Spleen (tissue), 11 donors: Measurements from ENCODE around the gene EZH1. TPM values are rescaled to one million over a fixed set of nuclear protein-coding genes. Genes with fewer than 3 reads are reported as not detected.

Experiments used
- DNase-seq: peaks from one replicate; pipeline ENCODE4 v3.0.0-alpha.2; 2020
- H3K27ac ChIP-seq, 8 donors: fragments of 200-600 bp; sonication (generic) in 7 of 8; 1 replicate in 4 of 8; 2 replicates in 4 of 8; pipeline versions ENCODE4 v1.5.0 to v1.8.0; 2016 to 2021; ENCODE audit warnings: inconsistent platforms in 4 of 8, mild to moderate bottlenecking in 4 of 8, moderate library complexity in 1 of 8
- H3K27me3 ChIP-seq, 7 donors: fragments of 200-600 bp; sonication (generic) in 6 of 7; replicated peaks in 1 of 7; 1 replicate in 4 of 7; 2 replicates in 3 of 7; pipeline versions ENCODE4 v1.5.0 to v1.8.0; 2016 to 2021; ENCODE audit warnings: inconsistent platforms in 3 of 7, mild to moderate bottlenecking in 1 of 7
- H3K36me3 ChIP-seq, 6 donors: fragments of 200-600 bp; sonication (generic) in 5 of 6; 1 replicate in 4 of 6; 2 replicates in 2 of 6; pipeline versions ENCODE4 v1.5.0 to v1.8.0; 2016 to 2021; ENCODE audit warnings: inconsistent platforms in 2 of 6
- H3K4me1 ChIP-seq, 6 donors: fragments of 200-600 bp; sonication (generic) in 5 of 6; 1 replicate in 3 of 6; 2 replicates in 3 of 6; pipeline versions ENCODE4 v1.5.0 to v1.8.0; 2016 to 2021; ENCODE audit warnings: inconsistent platforms in 3 of 6
- H3K4me3 ChIP-seq, 8 donors: fragments of 200-600 bp; sonication (generic) in 7 of 8; 1 replicate in 4 of 8; 2 replicates in 4 of 8; pipeline versions ENCODE4 v1.5.0 to v1.8.0; 2016 to 2021; ENCODE audit warnings: inconsistent platforms in 4 of 8, mild to moderate bottlenecking in 4 of 8, moderate library complexity in 2 of 8
- H3K9me3 ChIP-seq, 8 donors: fragments of 200-600 bp; sonication (generic) in 7 of 8; 1 replicate in 4 of 8; 2 replicates in 4 of 8; pipeline versions ENCODE4 v1.5.0 to v1.8.0; 2016 to 2021; ENCODE audit warnings: inconsistent platforms in 4 of 8
- CTCF ChIP-seq, 11 experiments: fragments of 200-600 bp in 7 of 11; fragments of 450-650 bp in 4 of 11; sonication (generic) in 4 of 11; IDR thresholded peaks in 8 of 11; conservative IDR thresholded peaks in 3 of 11; 1 replicate in 7 of 11; 2 replicates in 4 of 11; pipeline versions ENCODE4 v1.4.0 to v1.8.0; 2016 to 2021; ENCODE audit warnings: antibody characterized with exemption in 11 of 11, inconsistent platforms in 4 of 11, mild to moderate bottlenecking in 1 of 11
- POLR2A ChIP-seq, 3 donors: fragments of 450-650 bp; IDR thresholded peaks; one replicate each; pipeline ENCODE4 v1.5.1; 2017; ENCODE audit warnings: antibody characterized with exemption in 3 of 3, mild to moderate bottlenecking in 1 of 3
- POLR2AphosphoS5 ChIP-seq, 3 donors: sonication (generic); formaldehyde crosslinking; IDR thresholded peaks; one replicate each; pipeline ENCODE4 v1.5.1; 2017; ENCODE audit warnings: antibody characterized with exemption in 3 of 3
- WGBS, 5 donors: extraction: QIAGEN DNeasy Blood & Tissue Kit in 3 of 5; methylation state at CpG; one replicate each; pipeline versions ENCODE4 v1.1.5 to v1.1.7; 2013 to 2018; 5-methylcytosine and 5-hydroxymethylcytosine counted together
- intact Hi-C: fragments of 100-400 bp; cut with DNase I; formaldehyde crosslinking; loops from one replicate; pipeline ENCODE4 v1.15.0; 2023; ENCODE audit warnings: low total_unique reads
- polyA plus RNA-seq, 3 donors: library from polyadenylated mRNA; stranded (reverse); fragments of 200-250 nt; gene quantifications; one replicate each; pipeline ENCODE4 v1.2.1, GENCODE V29; 2013
- total RNA-seq, 7 donors: library from RNA; depleted of rRNA in 3 of 7; stranded (reverse); fragments of >200 nt in 3 of 7; fragmentation: NEBNext Ultra II Directional in 4 of 7; extraction: Animal tissue kit (Norgen Biotek cat#: 25700) in 4 of 7; gene quantifications; one replicate each; pipeline versions ENCODE4 v1.1.0 to v1.2.1, GENCODE V29; 2016 to 2021
- donor health status: healthy with polysubstance abuse.
- donor health status: DM: no; HTN: no; CAD: no; lungs with moderate emphysema.
- donor health status: DM: no; HTN: no; CAD: no.
- donor health status: Bipolar disorder and iron deficiency.
- donor health status: healthy.
- donor health status: DM: no; HTN: no; CAD: no.
- donor health status: DM: yes; HTN: yes; CAD: no.

Gene EZH1
- total and polyA plus RNA-seq, 10 donors, result 24.1 to 104 (median 68.0) TPM

GRCh38 chr17:42681976-42682721, 62.7 kb downstream of the EZH1 start, which contains the start of gene CNTNAP1:
Gene CNTNAP1, plus strand, starts transcription at chr17:42682531. Its CDS starts 299 bp downstream, at chr17:42682830.
- peaks cover 0 to 12% (median 0%) of the 10 kb centered on the region in 6 donors for H3K36me3 ChIP-seq
- H3K27ac ChIP-seq, result peak within 1 kb of the TSS in 7 of 8 donors; percentile 46 to 75 (median 69)
- H3K4me1 ChIP-seq, result peaks cover 42 to 71% (median 67%) of the 10 kb centered on the region in 6 donors
- no peak for DNase-seq
- TF ChIP-seq POLR2A (IDR thresholded peaks at IDR 0.05) (no peak), POLR2AphosphoS5 (IDR thresholded peaks at IDR 0.05) (peak in 1 of 3 donors; percentile 57)
- 6 to 11% (median 7%) methylated on average over 21 to 22 of the region's 22 CpGs for WGBS, 5 donors
- intact Hi-C loops, result no loop called here
- H3K4me3 ChIP-seq, result peak within 1 kb of the TSS; percentile 21 to 68 (median 35)
- H3K9me3 ChIP-seq, result no peaks in the 10 kb centered on the region
- H3K27me3 ChIP-seq, result peaks cover 0 to 61% (median 6%) of the 10 kb centered on the region in 7 donors

GRCh38 chr17:42680331-42680808, 64.5 kb downstream of the EZH1 start:
- TF ChIP-seq POLR2AphosphoS5 (IDR thresholded peaks at IDR 0.05) (no peak), POLR2A (IDR thresholded peaks at IDR 0.05) (no peak), CTCF (IDR thresholded peaks at IDR 0.05 in 8 of 11, conservative IDR thresholded peaks at IDR 0.05 in 3 of 11) (no peak)
- Histone ChIP-seq H3K36me3 (peaks cover 0 to 5% (median 0%) of the 10 kb centered on the region in 6 donors), H3K9me3 (no peaks in the 10 kb centered on the region), H3K4me1 (peaks cover 52 to 88% (median 83%) of the 10 kb centered on the region in 6 donors), H3K4me3 (peak overlapping the region in 7 of 8 donors; percentile 38 to 90 (median 79)), H3K27me3 (peaks cover 0 to 70% (median 20%) of the 10 kb centered on the region in 7 donors), H3K27ac (peak overlapping the region; percentile 58 to 96 (median 94))
- WGBS, 5 donors, result 56 to 79% (median 69%) methylated on average over 14 to 20 of the region's 20 CpGs
- intact Hi-C loops, result no loop called here
- no peak for DNase-seq

- DNase-seq, result peak; percentile 96
- intact Hi-C loops, result loop anchor here (5.0 kb wide), 1 partner anchor 72 kb away; the partner anchor contains the start of genes RETREG3 and TUBG1
- Histone ChIP-seq H3K9me3 (no peaks in the 10 kb centered on the region), H3K27me3 (peaks cover 0 to 71% (median 26%) of the 10 kb centered on the region in 7 donors), H3K27ac (peak overlapping the region; percentile 58 to 96 (median 94)), H3K36me3 (no peaks in the 10 kb centered on the region), H3K4me3 (peak overlapping the region; percentile 3 to 90 (median 76)), H3K4me1 (peaks cover 57 to 95% (median 89%) of the 10 kb centered on the region in 6 donors)
- TF ChIP-seq POLR2A (IDR thresholded peaks at IDR 0.05) (peak in 1 of 3 donors; percentile 3), CTCF (IDR thresholded peaks at IDR 0.05 in 8 of 11, conservative IDR thresholded peaks at IDR 0.05 in 3 of 11) (peak; percentile 84 to 99 (median 94)), POLR2AphosphoS5 (IDR thresholded peaks at IDR 0.05) (peak; percentile 67 to 86 (median 84))
- WGBS, 5 donors, result 2 to 11% (median 4%) methylated on average over 32 to 78 of the region's 78 CpGs
These were observed 65.1 kb downstream of the EZH1 start for GRCh38 chr17:42679492-42680330.

GRCh38 chr17:42678951-42679491, 65.8 kb downstream of the EZH1 start:
- TF ChIP-seq POLR2A (IDR thresholded peaks at IDR 0.05), result no peak
- no peak for TF ChIP-seq CTCF (IDR thresholded peaks at IDR 0.05 in 8 of 11, conservative IDR thresholded peaks at IDR 0.05 in 3 of 11)
- no peak for TF ChIP-seq POLR2AphosphoS5 (IDR thresholded peaks at IDR 0.05)
- peaks cover 0 to 71% (median 31%) of the 10 kb centered on the region in 7 donors for H3K27me3 ChIP-seq
- H3K27ac ChIP-seq, result peak overlapping the region; percentile 58 to 96 (median 94)
- no peaks in the 10 kb centered on the region for H3K36me3 ChIP-seq
- 4 to 7% (median 6%) methylated on average over 13 to 18 of the region's 18 CpGs for WGBS, 5 donors
- DNase-seq, result no peak
- H3K9me3 ChIP-seq, result no peaks in the 10 kb centered on the region
- intact Hi-C loops, result loop anchor here (5.0 kb wide), 1 partner anchor 72 kb away; the partner anchor contains the start of genes RETREG3 and TUBG1
- H3K4me3 ChIP-seq, result peak overlapping the region in 7 of 8 donors; percentile 38 to 90 (median 79)
- peaks cover 64 to 99% (median 95%) of the 10 kb centered on the region in 6 donors for H3K4me1 ChIP-seq
